ENCODE data around the gene TSEN54. TPM values are rescaled to one million over a fixed set of nuclear protein-coding genes. Genes with fewer than 3 reads are reported as not detected.

Gene TSEN54
- total RNA-seq, 1 donor from 2014 or later, result 56.0 TPM

DNA sequence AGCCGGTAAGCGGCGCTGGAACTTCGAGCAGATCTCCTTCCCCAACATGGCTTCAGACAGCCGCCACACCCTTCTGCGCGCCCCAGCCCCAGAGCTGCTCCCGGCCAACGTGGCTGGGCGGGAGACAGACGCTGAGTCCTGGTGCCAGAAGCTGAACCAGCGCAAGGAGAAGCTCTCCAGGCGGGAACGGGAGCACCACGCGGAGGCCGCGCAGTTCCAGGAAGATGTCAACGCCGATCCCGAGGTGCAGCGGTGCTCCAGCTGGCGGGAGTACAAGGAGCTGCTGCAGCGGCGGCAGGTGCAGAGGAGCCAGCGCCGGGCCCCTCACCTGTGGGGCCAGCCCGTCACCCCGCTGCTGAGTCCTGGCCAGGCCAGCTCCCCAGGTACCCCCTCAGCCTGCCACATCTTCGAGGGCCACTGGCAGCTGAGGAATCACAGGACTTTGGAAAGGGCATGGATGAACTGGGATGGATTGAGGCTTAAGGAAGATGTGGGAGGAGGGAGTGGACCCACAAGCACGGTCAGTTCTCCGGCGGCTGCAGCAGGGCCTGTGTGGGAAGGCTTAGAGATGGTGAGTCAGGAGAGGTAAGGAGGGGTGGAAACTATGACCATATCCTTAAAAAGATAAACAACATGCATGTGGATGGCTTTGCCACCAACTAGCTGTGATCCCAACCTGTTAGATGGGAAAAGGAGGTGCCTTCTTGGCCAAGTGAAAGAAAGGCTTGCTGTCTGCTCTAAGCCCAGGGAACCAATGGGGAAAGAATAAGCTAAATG is 5.8 kb downstream of the TSEN54 start:
- TF ChIP-seq, protein P1, sequence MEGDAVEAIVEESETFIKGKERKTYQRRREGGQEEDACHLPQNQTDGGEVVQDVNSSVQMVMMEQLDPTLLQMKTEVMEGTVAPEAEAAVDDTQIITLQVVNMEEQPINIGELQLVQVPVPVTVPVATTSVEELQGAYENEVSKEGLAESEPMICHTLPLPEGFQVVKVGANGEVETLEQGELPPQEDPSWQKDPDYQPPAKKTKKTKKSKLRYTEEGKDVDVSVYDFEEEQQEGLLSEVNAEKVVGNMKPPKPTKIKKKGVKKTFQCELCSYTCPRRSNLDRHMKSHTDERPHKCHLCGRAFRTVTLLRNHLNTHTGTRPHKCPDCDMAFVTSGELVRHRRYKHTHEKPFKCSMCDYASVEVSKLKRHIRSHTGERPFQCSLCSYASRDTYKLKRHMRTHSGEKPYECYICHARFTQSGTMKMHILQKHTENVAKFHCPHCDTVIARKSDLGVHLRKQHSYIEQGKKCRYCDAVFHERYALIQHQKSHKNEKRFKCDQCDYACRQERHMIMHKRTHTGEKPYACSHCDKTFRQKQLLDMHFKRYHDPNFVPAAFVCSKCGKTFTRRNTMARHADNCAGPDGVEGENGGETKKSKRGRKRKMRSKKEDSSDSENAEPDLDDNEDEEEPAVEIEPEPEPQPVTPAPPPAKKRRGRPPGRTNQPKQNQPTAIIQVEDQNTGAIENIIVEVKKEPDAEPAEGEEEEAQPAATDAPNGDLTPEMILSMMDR (IDR thresholded peaks at IDR 0.05; ENCODE audit: unreplicated experiment), result no peak
- Mint-ChIP-seq H3K27me3 (no peaks in the 10 kb centered on the region), H3K4me3 (ENCODE audit: low read depth) (no peak overlapping the region), H3K9me3 (ENCODE audit: low read depth) (no peaks in the 10 kb centered on the region), H3K4me1 (ENCODE audit: low read depth) (peaks cover 26% of the 10 kb centered on the region), H3K36me3 (ENCODE audit: insufficient read depth) (peaks cover 16% of the 10 kb centered on the region), H3K27ac (no peak overlapping the region)
- DNase-seq (ENCODE audit: low spot score, unreplicated experiment), result no peak

DNA sequence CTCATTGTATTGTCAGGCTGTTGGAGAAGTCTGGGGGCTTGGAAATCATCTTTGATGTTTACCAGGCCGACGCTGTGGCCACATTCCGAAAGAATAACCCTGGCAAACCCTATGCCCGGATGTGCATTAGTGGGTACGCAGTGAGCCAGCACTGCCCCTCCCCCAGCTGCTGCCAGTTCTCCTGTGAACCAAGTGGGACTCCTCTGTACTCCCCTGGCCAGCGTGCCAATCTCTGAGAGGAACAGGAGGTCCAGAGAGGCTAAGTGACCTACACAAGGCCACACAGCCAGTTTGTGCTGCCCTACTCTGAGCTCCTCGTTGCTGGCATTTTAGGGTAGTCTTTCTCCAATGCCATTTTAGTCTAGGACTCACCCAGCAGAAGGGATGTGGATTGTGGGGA is 7.3 kb downstream of the TSEN54 start:
- Mint-ChIP-seq H3K9me3 (ENCODE audit: low read depth) (no peaks in the 10 kb centered on the region), H3K27me3 (no peaks in the 10 kb centered on the region), H3K4me1 (ENCODE audit: low read depth) (peaks cover 17% of the 10 kb centered on the region), H3K36me3 (ENCODE audit: insufficient read depth) (peaks cover 11% of the 10 kb centered on the region), H3K27ac (no peak overlapping the region), H3K4me3 (ENCODE audit: low read depth) (no peak overlapping the region)
- DNase-seq (ENCODE audit: low spot score, unreplicated experiment), result no peak
- TF ChIP-seq, protein P1 (IDR thresholded peaks at IDR 0.05; ENCODE audit: unreplicated experiment), result no peak

DNA sequence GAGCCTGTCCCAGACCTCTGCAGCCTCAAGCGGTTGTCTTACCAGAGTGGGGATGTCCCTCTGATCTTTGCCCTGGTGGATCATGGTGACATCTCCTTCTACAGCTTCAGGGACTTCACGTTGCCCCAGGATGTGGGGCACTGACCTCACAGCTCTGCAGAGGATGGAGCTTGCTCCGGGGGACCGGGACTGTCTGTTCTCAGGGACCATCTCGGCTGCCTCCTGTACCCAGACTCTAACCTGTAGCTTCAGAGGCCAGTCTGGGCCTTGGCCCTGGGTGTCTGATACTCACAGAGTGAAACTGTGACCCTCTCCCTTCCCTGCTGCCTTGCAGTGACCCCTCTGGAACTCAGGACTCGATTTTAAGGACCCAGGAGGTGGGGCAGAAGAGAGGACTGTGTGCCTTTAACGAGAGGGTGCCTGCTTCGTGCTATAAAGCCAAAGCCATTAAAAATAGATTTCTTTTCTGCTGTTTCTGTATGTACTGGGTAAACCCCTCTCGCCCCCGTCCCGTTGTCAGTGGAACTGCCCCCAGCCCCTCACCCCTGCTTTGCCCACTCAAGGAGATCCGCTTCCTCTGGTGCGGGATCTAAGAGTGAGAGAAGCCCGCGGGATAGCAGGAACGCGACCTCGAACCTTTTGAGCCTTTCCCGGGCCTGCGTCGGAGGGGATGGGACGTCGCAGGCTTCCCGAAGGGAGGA is 8.1 kb downstream of the TSEN54 start:
- H3K27me3 Mint-ChIP-seq, result no peaks in the 10 kb centered on the region
- peak overlapping the region; percentile 86 for H3K27ac Mint-ChIP-seq
- H3K36me3 Mint-ChIP-seq (ENCODE audit: insufficient read depth), result peaks cover 11% of the 10 kb centered on the region
- TF ChIP-seq, protein P1 (IDR thresholded peaks at IDR 0.05; ENCODE audit: unreplicated experiment), result no peak
- H3K9me3 Mint-ChIP-seq (ENCODE audit: low read depth), result no peaks in the 10 kb centered on the region
- H3K4me1 Mint-ChIP-seq (ENCODE audit: low read depth), result peaks cover 17% of the 10 kb centered on the region
- DNase-seq (ENCODE audit: low spot score, unreplicated experiment), result no peak
- H3K4me3 Mint-ChIP-seq (ENCODE audit: low read depth), result peak overlapping the region; percentile 72

DNA sequence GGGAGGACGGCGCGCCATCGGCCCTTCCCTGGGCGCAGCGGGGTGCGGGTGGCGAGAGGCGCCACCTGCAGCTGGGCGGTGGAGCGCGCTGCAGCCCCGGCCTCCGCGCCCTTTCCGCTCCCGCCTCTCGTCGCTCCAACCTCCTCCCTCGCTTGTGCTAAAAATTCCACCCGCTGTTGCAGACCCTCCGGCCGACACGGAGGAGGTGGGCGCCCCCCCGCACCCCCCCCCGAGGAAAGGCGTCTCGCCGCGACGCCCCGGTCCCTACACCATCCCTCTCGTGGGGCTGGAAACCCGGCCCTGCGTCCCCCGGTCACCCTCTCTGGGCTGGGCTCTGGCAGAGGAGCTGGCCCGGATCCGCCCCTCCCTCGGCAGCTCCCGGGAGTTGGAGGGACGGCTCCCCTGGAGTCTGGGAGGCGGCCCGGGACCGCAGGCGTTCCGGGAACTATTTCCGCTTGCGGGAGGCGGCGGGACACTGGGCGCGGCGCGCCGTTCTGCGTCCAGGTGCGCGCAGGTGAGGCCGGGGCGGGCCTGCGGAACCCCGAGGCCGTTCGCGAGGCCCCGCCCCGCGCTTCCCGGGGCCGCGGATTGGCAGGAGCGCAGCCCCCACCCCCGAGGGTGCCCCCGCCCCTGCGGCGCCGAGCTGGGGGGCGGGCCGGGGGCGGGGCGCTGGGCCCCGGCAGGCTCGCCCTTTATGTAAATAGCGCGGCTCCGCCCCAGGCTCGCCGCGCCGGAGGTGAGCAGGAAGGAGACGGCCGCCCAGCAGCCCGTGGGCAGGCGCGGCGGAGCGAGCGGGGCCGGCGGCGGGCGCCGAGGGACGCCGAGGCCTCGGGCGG is 8.9 kb downstream of the TSEN54 start, which contains the start of gene LLGL2:
LLGL2 (plus strand) TSS at position 728 of the 836 bp plus-strand sequence. CDS start 17,730 bp downstream, outside the sequence.
- Mint-ChIP-seq H3K4me1 (ENCODE audit: low read depth) (peaks cover 19% of the 10 kb centered on the region), H3K4me3 (ENCODE audit: low read depth) (peak within 1 kb of the TSS; percentile 91), H3K27ac (peak within 1 kb of the TSS; percentile 97), H3K9me3 (ENCODE audit: low read depth) (no peaks in the 10 kb centered on the region), H3K36me3 (ENCODE audit: insufficient read depth) (peaks cover 7% of the 10 kb centered on the region), H3K27me3 (no peaks in the 10 kb centered on the region)
- peak; percentile 89 for DNase-seq (ENCODE audit: low spot score, unreplicated experiment)
- TF ChIP-seq, protein P1 (IDR thresholded peaks at IDR 0.05; ENCODE audit: unreplicated experiment), result peak; percentile 56

All from progenitor cell of endocrine pancreas (in vitro differentiated cells).